Measurements from ENCODE around the gene UBE2I.
A peak's percentile ranks its signal among the peaks of the same experiment; 100 is the strongest.

The UBE2I gene

DNA sequence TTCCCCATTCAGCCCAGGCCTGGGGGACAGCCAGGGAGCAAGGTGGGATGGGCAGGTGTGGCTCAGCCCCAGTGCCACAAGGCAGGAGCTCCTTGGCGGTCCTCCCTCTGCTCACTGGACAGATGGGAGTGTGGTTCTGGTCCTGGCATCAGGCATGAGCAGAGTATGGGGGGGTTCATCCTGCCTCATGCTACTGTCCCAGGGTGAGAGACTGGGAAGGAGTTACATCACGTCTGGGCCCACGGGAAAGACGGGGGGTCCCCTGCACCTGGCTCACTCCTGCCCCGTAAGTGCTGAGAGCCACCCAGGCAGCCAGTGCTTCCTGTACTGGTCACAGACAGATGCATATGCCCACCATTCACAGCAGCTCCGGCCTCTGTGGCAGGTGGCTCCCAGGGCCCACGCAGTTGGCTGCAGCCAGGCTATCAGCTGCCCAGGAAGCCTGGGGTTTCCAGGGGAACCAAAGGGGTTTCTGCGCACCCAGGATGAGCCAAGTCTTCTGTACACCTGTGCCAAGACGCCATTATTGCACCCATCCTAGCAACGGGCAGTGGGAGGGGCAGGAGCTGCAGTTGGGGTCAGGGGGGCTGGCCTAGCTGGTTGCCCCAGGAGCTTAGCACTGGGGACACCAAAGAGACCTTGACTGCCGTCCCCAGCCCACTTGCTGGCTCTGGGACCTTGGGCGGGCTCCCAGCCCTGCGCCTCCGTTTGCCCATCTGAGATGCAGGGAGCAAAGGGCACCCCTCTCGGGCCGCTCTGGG lies 26.0 kb downstream of the UBE2I start:
- DNase-seq (ENCODE audit: low read depth) = no peak
- H3K4me3 ChIP-seq (ENCODE audit: low read depth, low read length) = no peak overlapping the region

DNA sequence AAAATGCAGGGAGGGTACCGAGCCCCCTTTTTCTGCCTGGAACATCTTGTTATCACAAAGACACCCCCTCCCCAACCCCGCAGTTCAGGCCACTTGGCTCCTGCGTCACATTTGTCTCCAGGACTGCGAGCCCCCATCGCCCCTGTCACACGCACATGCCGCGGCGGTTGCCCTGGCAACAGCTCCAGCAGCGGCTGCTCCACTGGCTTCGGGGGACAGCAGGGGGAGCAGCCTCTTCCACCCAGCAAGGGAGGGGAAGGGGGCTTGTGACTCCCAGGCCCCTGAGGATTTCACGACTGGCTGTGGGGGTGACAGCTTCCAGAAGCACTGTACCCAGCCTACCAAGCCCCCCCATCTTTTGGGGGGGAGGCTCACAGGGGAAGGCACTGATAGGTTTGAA lies 26.6 kb downstream of the UBE2I start:
- no peak for DNase-seq (ENCODE audit: low read depth)
- H3K4me3 ChIP-seq (ENCODE audit: low read depth, low read length) = no peak overlapping the region

DNA sequence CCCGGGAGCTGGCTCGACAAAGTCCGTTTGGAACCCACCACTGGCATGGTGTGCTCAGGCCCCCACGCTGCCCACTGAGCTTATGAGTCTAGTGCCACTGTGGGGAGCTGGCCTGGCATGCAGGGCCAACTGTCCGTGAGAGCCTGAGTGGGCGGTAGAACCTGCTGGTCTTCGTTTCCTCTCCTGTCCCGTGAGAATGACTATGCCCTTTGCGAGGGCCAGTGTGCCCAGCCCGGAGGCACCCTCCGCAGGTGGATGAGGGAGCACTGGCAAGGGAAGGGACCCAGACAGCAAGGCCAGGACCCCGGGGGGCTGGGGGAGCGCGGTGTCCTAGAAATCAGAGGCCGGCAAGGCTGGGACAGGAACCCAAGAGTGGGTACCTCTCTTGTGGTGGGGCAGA lies 27.2 kb downstream of the UBE2I start:
- no peak for DNase-seq (ENCODE audit: low read depth)
- H3K4me3 ChIP-seq (ENCODE audit: low read depth, low read length) = no peak overlapping the region

DNA sequence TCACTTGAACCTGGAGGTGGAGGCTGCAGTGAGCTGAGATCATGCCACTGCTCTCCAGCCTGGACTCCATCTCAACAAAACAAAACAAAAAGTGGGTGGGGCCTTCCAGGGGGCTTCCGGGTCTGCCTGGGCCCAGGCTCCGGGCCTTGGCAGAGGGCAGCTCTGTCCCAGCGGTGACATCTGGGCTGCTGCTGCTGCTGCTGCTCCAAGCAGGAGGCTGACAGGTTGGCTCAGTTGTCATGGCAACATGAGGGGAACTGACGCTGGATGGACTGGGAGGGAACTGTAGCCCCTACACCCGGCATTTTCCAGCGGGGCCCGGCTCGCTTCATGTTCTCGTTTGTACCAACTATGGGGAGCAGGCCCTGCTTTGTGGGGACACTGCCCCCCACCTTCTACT lies 28.1 kb downstream of the UBE2I start:
- no peak for DNase-seq (ENCODE audit: low read depth)

DNA sequence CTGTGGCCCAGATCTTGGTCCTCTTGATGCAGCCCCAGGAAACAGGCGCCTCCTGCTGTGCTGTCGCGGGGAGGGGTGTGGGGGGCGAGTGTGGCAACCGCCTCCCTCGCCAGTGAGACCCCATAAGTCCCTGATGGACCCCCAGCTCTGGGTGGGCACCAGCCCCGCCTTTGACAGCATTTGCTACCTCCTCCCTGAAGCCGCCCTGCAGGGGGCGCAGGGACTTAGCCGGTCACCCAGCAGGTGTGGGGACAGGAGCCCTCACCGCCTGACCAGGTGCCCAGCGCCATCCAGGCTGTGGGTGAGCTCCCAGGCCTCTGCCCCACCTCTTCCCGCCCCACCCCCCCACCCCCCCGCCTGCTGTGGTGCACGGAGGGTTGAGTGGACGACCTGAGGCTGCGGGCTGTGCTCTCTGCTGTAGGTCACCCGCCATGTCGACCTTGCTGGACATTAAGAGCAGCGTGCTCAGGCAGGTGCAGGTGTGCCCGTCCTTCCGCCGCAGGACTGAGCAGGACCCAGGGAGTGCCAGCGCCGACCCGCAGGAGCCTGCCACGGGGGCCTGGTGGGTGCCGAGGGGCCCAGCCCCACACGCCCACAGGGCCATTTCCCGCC lies 28.8 kb downstream of the UBE2I start:
- no peak overlapping the region for H3K4me3 ChIP-seq (ENCODE audit: low read depth, low read length)
- no peak for DNase-seq (ENCODE audit: low read depth)

More for the DNA sequence above, 28.1 kb downstream of the UBE2I start:
- H3K4me3 ChIP-seq (ENCODE audit: low read depth, low read length) = no peak overlapping the region

DNA sequence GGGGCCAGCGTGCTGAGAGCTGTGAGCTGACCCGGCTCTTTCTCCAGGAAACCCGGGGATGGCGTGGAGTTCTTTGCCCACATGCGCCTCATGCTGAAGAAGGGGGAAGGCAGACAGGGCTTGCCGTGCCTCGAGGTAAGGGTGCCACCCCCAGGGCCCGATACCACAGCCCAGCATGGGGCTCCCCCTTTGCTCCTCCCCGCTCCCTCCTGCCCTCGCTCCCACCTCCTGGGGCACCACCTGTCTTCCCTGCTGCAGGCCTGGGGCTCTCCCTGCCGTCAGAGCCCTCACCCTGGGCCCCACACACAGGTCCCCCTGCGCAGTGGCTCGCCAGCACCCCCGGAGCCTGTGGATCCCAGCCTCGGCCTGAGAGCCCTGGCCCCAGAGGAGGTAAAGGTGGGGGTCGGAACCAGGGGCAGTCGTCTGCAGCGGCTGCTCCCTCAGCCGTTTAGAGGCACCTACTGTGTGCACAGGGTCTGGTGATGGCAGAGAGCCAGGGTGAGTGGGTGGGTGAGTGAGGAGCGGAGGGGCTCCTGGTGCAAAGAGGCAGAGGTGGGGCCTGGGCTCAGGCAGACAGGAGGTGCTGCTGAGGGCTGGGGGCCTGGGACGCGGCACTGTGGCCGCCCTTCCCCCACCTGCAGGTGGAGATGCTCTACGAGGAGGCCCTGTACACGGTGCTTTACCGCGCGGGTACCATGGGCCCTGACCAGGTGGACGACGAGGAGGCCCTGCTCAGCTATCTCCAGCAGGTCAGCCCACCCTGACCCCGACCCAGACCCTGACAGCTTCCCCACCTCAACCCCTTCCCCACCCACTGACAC lies 29.6 kb downstream of the UBE2I start:
- no peak for DNase-seq (ENCODE audit: low read depth)
- no peak overlapping the region for H3K4me3 ChIP-seq (ENCODE audit: low read depth, low read length)

DNA sequence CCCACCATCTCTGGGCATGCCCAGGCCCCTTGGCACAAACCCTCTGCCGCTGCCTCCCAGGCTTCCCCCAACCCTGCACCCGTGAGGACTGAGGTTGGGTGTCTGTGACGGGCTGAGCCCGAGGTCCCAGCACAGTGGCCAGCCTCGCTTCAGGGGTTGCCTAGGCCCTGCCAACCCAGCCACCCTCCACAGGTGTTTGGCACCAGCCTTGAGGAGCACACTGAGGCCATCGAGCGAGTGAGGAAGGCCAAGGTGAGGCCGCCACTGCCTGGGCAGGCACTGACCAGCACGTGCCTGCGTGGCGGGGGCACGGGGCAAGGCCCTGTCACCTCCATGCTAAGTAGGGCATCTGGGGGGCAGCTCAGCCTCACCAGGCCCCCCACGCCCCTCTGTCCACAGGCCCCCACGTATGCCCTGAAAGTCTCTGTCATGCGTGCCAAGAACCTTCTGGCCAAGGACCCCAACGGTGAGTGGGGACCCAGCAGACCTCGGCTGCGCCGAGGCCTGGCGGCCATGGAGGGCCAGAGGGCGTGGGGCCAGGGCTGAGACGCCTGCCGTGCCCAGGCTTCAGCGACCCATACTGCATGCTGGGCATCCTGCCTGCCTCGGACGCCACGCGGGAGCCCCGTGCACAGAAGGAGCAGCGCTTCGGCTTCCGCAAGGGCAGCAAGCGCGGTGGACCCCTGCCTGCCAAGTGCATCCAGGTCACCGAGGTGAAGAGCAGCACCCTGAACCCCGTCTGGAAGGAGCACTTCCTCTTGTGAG lies 31.5 kb downstream of the UBE2I start:
- H3K4me3 ChIP-seq (ENCODE audit: low read depth, low read length) = no peak overlapping the region
- DNase-seq (ENCODE audit: low read depth) = no peak

DNA sequence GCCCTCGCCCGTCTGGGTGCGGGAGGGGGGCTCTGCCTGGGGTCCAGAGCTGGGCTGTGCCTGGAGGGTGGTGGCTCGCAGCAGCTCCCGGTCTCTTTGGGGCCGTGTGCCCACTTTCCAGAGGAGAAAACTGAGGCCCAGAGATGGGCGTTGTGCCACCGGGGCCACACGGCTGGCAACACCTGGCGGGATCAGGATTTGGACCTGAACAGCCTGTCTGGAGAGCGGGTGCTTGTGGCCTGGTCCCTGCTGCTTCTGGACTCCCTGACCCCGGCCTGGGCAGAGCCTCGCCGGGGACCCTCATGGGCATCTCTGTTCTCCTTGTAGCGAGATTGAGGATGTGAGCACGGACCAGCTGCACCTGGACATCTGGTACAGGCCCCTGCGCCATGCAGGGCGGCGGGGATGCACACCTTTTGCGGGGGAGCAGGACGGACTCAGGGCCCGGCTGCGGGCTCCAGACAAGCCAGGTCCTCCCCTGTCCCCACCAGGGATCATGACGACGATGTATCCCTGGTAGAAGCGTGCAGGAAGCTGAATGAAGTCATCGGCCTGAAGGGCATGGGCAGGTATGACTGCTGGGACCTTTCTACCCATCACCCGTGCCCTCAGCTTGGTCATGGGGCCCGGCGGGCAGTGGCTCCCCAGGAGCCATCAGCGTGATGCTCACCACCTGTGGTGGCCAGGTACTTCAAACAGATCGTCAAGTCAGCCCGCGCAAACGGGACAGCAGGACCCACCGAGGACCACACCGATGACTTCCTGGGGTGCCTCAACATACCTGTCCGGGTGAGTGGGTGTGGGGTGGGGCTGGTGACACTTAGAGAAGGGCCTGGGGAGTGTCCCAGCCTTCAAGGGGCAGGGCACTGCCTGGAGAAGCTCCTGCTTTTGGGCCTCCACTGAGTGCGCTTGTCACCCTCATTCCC lies 32.3 kb downstream of the UBE2I start:
- no peak overlapping the region for H3K4me3 ChIP-seq (ENCODE audit: low read depth, low read length)
- no peak for DNase-seq (ENCODE audit: low read depth)

DNA sequence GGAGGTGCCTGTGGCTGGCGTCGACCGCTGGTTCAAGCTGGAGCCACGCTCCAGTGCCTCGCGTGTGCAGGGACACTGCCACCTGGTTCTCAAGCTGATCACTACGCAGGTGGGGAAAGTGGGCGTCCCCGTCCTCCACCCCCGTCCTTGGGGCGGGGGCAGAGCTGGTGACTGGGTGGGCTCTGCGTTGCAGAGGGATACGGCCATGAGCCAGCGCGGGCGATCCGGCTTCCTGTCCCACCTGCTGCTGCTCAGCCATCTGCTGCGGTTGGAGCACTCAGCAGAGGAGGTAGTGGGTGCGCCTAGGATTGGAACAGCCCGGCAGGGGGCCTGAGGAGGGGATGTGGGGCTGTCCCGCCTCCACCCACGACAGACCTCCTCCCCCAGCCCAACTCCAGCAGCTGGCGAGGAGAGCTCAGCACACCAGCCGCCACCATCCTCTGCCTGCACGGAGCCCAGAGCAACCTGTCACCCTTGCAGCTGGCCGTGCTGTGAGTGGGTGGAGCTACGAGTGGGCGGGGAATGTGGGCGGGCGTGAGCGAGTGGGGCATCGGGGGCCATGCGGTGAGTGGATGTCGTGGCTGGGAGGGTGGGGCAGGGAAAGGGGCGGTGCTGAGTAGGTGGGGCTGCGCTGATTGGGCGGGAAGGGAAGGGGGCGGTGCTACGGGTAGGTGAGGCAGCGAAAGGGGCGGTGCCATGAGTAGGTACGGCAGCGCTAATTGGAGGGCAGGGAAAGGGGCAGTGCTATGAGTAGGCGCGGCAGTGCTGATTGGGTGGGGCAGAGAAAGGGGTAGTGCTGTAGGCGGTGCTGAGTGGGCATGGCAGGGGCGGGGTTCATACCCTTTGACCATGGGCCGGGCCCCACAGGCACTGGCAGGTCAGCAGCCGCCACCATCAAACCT lies 33.3 kb downstream of the UBE2I start:
- peak; percentile 52 for DNase-seq (ENCODE audit: low read depth)
- peak overlapping the region; percentile 29 for H3K4me3 ChIP-seq (ENCODE audit: low read depth, low read length)

DNA sequence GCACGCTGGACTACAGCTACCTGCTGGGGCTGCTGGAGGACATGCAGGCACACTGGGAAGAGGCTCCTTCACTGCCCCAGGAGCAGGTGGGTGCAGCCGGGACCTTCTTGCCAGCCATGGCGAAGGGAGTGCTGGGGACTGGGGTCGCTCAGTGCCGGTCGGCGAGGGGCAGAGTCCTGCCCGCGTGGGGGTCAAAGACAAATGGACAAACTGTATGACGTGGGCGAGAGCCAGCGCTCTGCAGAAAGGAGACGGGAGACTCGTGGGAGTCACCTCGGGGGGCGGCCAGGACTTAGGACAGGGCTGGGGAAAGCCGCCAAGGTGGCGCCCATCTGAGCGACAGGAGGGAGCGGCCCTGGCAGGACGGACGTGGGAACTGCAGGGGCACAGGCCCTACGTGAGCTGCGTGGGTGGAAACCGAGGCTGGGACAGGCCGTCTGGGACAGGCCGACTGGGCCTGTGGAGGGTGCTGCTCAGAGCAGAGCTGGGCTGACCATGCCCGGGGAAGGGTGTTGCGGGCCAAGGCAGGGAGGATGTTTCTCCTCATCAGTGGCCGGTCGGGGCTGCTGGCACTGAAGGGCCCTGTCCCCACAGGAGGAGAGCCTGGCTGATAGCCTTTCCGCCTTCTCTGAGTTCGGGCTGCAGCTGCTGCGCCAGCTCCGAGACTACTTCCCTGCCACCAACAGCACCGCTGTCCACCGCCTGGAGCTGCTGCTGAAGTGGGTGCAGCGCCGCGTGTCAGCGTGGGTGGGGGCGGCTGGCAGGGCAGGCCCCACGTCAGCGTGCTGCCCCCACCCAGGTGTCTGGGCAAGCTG lies 34.2 kb downstream of the UBE2I start:
- H3K4me3 ChIP-seq (ENCODE audit: low read depth, low read length) = peak overlapping the region; percentile 29

DNA sequence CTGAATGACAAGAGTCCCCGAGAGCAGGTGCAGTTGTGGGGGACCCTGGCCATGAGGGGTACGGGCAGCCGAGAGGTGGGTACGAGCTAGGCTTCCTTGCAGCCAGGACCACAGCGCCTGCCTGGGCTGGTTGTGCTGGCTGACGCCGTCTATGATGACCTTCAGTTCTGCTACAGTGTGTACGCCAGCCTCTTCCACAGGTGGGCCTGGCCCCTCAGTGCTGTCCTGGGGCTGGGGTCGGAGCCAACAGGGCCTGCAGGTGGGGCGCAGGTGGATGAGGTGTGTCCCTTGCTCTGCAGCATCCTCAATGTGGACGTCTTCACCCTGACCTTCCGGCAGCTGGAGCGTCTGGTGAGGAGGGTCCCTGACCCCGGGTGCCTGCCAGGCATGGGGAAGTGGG lies 35.1 kb downstream of the UBE2I start:
- no peak overlapping the region for H3K4me3 ChIP-seq (ENCODE audit: low read depth, low read length)
- no peak for DNase-seq (ENCODE audit: low read depth)

More for the DNA sequence above, 34.2 kb downstream of the UBE2I start:
- DNase-seq (ENCODE audit: low read depth) = no peak

DNA sequence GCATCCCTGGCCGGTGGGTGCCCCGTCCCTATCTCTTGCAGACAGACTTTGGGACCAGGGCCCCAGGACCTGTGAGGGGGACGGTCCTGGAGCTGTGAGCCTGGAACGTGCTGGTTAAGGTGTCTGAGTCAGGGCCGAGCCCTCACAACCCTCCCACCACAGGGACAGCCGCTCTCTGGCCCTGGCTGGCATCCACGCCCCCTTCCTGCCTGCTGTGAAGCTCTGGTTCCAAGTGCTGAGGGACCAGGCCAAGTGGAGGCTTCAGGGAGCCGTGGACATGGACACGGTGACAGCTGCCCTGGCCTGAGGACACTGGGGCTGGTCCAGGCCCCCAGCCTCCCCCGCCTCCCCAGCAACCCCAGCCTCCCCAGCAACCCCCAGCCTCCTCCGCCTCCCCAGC lies 35.7 kb downstream of the UBE2I start:
- no peak overlapping the region for H3K4me3 ChIP-seq (ENCODE audit: low read depth, low read length)
- DNase-seq (ENCODE audit: low read depth) = no peak

DNA sequence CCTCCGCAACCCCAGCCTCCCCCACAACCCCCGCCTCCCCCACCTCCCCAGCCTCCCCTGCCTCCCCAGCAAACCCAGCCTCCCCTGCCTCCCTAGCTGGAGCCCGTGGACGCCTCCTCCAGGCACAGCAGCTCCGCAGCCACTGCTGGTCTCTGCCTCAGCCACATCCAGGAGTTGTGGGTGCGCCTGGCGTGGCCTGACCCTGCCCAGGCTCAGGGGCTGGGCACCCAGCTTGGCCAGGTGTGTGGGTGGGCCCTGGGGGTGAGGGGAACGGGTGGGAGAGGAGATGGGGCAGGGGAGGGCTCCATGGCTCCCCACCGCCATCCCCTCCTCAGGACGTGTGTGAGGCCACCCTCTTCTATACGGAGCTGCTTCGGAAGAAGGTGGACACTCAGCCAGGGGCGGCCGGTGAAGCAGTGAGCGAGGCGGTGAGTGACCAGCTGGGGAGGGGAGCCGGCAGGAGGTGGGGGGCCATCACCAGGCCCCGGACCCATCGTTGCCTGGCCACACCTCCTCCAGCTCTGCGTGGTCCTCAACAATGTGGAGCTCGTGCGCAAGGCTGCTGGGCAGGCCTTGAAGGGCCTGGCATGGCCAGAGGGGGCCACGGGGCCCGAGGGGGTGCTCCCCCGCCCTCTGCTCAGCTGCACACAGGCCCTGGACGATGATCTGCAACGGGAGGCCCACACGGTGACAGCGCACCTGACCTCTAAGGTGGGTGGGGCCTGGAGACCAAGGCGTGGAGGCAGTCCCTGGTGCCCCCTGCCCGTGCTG lies 36.4 kb downstream of the UBE2I start:
- DNase-seq (ENCODE audit: low read depth) = no peak
- H3K4me3 ChIP-seq (ENCODE audit: low read depth, low read length) = no peak overlapping the region

DNA sequence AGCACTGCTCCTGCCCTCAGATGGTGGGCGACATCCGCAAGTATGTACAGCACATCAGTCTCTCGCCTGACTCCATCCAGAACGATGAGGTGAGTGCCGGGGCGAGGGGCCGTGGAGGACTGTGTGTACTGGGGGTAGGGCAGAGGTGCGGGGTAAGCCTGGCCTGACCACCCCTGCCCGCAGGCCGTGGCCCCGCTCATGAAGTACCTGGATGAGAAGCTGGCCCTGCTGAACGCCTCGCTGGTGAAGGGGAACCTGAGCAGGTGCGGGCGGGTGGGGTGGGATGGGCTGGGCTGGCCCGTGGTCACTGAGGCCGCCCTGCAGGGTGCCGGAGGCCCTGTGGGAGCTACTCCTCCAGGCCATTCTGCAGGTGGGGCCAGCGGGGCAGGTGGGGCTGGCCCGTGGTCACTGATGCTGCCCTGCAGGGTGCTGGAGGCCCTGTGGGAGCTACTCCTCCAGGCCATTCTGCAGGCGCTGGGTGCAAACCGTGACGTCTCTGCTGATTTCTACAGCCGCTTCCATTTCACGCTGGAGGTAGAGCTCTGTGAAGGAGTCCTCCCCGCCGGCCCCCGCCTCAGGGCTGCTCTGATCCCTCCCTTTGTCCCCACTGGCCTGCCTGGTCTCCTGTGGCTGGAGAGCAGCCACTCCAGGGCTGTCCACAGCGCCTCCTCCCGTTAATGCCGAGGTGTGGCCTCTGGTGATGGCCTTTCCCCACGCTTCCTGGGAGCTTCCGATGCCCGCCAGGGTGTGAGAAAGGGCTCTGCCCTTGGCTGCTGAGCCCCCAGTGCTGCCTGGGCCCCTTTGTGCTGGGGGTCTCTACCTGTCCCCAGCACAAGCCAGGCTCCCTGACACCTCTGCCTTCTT lies 37.2 kb downstream of the UBE2I start:
- no peak overlapping the region for H3K4me3 ChIP-seq (ENCODE audit: low read depth, low read length)
- no peak for DNase-seq (ENCODE audit: low read depth)

DNA sequence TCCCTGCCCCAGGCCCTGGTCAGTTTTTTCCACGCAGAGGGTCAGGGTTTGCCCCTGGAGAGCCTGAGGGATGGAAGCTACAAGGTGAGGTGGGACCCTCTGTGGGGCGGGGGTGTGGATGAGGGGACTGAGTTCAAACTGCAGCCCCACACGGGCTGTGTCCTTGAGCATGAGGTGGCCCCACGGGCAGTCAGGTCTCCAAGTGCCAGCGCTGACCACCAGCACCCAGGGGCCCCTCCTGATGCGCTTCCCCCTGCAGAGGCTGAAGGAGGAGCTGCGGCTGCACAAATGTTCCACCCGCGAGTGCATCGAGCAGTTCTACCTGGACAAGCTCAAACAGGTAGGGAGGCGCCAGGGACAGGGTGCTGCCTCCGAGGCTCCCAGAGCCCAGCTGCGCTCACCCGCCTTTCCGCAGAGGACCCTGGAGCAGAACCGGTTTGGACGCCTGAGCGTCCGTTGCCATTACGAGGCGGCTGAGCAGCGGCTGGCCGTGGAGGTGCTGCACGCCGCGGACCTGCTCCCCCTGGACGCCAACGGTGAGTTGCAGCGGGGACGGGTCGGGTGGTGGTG lies 37.9 kb downstream of the UBE2I start:
- DNase-seq (ENCODE audit: low read depth) = no peak
- no peak overlapping the region for H3K4me3 ChIP-seq (ENCODE audit: low read depth, low read length)
